Stomach (tissue), 9 donors: Measurements from ENCODE around the gene RSRC1. TPM values are rescaled to one million over a fixed set of nuclear protein-coding genes. Genes with fewer than 3 reads are reported as not detected.

Source experiments
- DNase-seq, 2 donors: peaks; one replicate each; pipeline versions ENCODE4 v3.0.0 to v3.0.0-alpha.2; 2013 to 2019
- H3K27ac ChIP-seq, 5 donors: fragments of 200-600 bp in 4 of 5; sonication (generic) in 4 of 5; one replicate each; pipeline ENCODE4 v1.5.1; 2013 to 2019; ENCODE audit warnings: mild to moderate bottlenecking in 1 of 5, moderate library complexity in 1 of 5
- H3K27me3 ChIP-seq, 3 donors: fragments of 200-600 bp; sonication (generic); one replicate each; pipeline ENCODE4 v1.5.1; 2017 to 2019; ENCODE audit warnings: mixed run types in 1 of 3
- H3K36me3 ChIP-seq, 4 donors: fragments of 200-600 bp; sonication (generic); 1 replicate in 3 of 4; 2 replicates in 1 of 4; pipeline ENCODE4 v1.5.1; 2016 to 2019
- H3K4me1 ChIP-seq, 4 donors: fragments of 200-600 bp; sonication (generic); one replicate each; pipeline ENCODE4 v1.5.1; 2016 to 2019
- H3K4me3 ChIP-seq, 4 donors: fragments of 200-600 bp; sonication (generic) in 3 of 4; one replicate each; pipeline ENCODE4 v1.5.1; 2016 to 2019; ENCODE audit warnings: mild to moderate bottlenecking in 1 of 4
- H3K9me3 ChIP-seq, 4 donors: fragments of 200-600 bp; sonication (generic); one replicate each; pipeline ENCODE4 v1.5.1; 2016 to 2019
- CTCF ChIP-seq, 7 experiments: fragments of 450-650 bp in 4 of 7; fragments of 200-600 bp in 3 of 7; sonication (generic) in 3 of 7; IDR thresholded peaks; one replicate each; pipeline ENCODE4 v1.5.1; 2016 to 2019; ENCODE audit warnings: antibody characterized with exemption in 7 of 7, control low read depth in 2 of 7, mild to moderate bottlenecking in 1 of 7
- EP300 ChIP-seq: sonication (generic); formaldehyde crosslinking; IDR thresholded peaks from one replicate; pipeline ENCODE4 v1.6.1; 2017; ENCODE audit warnings: antibody characterized with exemption
- POLR2A ChIP-seq, 4 donors: fragments of 450-650 bp; IDR thresholded peaks; one replicate each; pipeline ENCODE4 v1.6.1; 2016; ENCODE audit warnings: antibody characterized with exemption in 4 of 4, control low read depth in 2 of 4, mild to moderate bottlenecking in 1 of 4, moderate library complexity in 1 of 4
- POLR2AphosphoS5 ChIP-seq, 3 donors: sonication (generic); formaldehyde crosslinking; IDR thresholded peaks; one replicate each; pipeline ENCODE4 v1.6.1; 2016; ENCODE audit warnings: antibody characterized with exemption in 3 of 3
- WGBS, 5 donors: extraction: QIAGEN DNeasy Blood & Tissue Kit in 3 of 5; methylation state at CpG; one replicate each; pipeline versions ENCODE4 v1.1.5 to v1.1.7; 2013 to 2018; 5-methylcytosine and 5-hydroxymethylcytosine counted together
- intact Hi-C: fragments of 100-400 bp; cut with DNase I; formaldehyde crosslinking; loops from one replicate; pipeline ENCODE4 v1.15.1; 2023; ENCODE audit warnings: low total_unique reads
- polyA plus RNA-seq, 3 donors: library from polyadenylated mRNA; stranded (reverse); fragments of 200-250 nt; gene quantifications; one replicate each; pipeline ENCODE4 v1.2.3, GENCODE V29; 2013
- total RNA-seq, 5 donors: library from RNA; depleted of rRNA; stranded (reverse); fragments of >200 nt; gene quantifications; one replicate each; pipeline versions ENCODE4 v1.1.0 to v1.2.3, GENCODE V29; 2014 to 2016
- donor health status: healthy with polysubstance abuse.
- donor health status: Bipolar disorder and iron deficiency.
- donor health status: healthy.

The RSRC1 gene
- total and polyA plus RNA-seq, 8 donors = 1.7 to 502 (median 12.0) TPM

GRCh38 chr3:158565076-158565475 is 455.2 kb downstream of the RSRC1 start:
- Histone ChIP-seq H3K9me3 (no peaks in the 10 kb centered on the region), H3K36me3 (no peaks in the 10 kb centered on the region), H3K4me1 (peaks cover 0 to under 1% (median 0%) of the 10 kb centered on the region in 4 donors), H3K27ac (no peak overlapping the region), H3K27me3 (no peaks in the 10 kb centered on the region), H3K4me3 (no peak overlapping the region)
- TF ChIP-seq POLR2AphosphoS5 (IDR thresholded peaks at IDR 0.05) (no peak), POLR2A (IDR thresholded peaks at IDR 0.05) (no peak), EP300 (no peak), CTCF (IDR thresholded peaks at IDR 0.05) (no peak)
- 92 to 96% (median 95%) methylated on average over 6 of the region's 6 CpGs for WGBS, 5 donors
- DNase-seq = no peak
- intact Hi-C loops = no loop called here

GRCh38 chr3:158568784-158569183 is 458.9 kb downstream of the RSRC1 start:
- Histone ChIP-seq H3K27ac (no peak overlapping the region), H3K9me3 (no peaks in the 10 kb centered on the region), H3K4me1 (peaks cover 0 to 23% (median 11%) of the 10 kb centered on the region in 4 donors), H3K36me3 (no peaks in the 10 kb centered on the region), H3K27me3 (peaks cover 0 to 7% (median 0%) of the 10 kb centered on the region in 3 donors), H3K4me3 (no peak overlapping the region)
- TF ChIP-seq POLR2A (IDR thresholded peaks at IDR 0.05) (no peak), POLR2AphosphoS5 (IDR thresholded peaks at IDR 0.05) (no peak), EP300 (no peak), CTCF (IDR thresholded peaks at IDR 0.05) (no peak)
- intact Hi-C loops = no loop called here
- WGBS, 5 donors = 76 to 88% (median 85%) methylated on average over 3 of the region's 3 CpGs
- no peak for DNase-seq

GRCh38 chr3:158569794-158570193 is 459.9 kb downstream of the RSRC1 start:
- Histone ChIP-seq H3K27me3 (peaks cover 0 to 7% (median 0%) of the 10 kb centered on the region in 3 donors), H3K9me3 (no peaks in the 10 kb centered on the region), H3K4me3 (no peak overlapping the region), H3K4me1 (peaks cover 0 to 23% (median 11%) of the 10 kb centered on the region in 4 donors), H3K36me3 (no peaks in the 10 kb centered on the region), H3K27ac (no peak overlapping the region)
- intact Hi-C loops = no loop called here
- DNase-seq = peak in 1 of 2 donors; percentile 10
- TF ChIP-seq CTCF (IDR thresholded peaks at IDR 0.05) = no peak
- no peak for TF ChIP-seq POLR2AphosphoS5 (IDR thresholded peaks at IDR 0.05)
- no peak for TF ChIP-seq POLR2A (IDR thresholded peaks at IDR 0.05)
- TF ChIP-seq EP300 = no peak
- 50 to 64% (median 54%) methylated on average over 3 of the region's 3 CpGs for WGBS, 5 donors

- peaks cover 0 to 7% (median 0%) of the 10 kb centered on the region in 3 donors for H3K27me3 ChIP-seq
- intact Hi-C loops = no loop called here
- peak within 1 kb of the TSS; percentile 19 to 82 (median 58) for H3K27ac ChIP-seq
- WGBS, 5 donors = 0 to 8% (median 4%) methylated on average over 33 to 51 of the region's 51 CpGs
- DNase-seq = peak; percentile 92 to 99
- no peaks in the 10 kb centered on the region for H3K9me3 ChIP-seq
- H3K4me3 ChIP-seq = peak within 1 kb of the TSS; percentile 44 to 62 (median 56)
- H3K36me3 ChIP-seq = no peaks in the 10 kb centered on the region
- no peak for TF ChIP-seq EP300
- peak in 2 of 4 donors; percentile 9 to 36 for TF ChIP-seq POLR2A (IDR thresholded peaks at IDR 0.05)
- no peak for TF ChIP-seq CTCF (IDR thresholded peaks at IDR 0.05)
- peak; percentile 91 to 96 (median 91) for TF ChIP-seq POLR2AphosphoS5 (IDR thresholded peaks at IDR 0.05)
- H3K4me1 ChIP-seq = peaks cover 0 to 23% (median 11%) of the 10 kb centered on the region in 4 donors
Observed at GRCh38 chr3:158570999-158571702, 461.3 kb downstream of the RSRC1 start, which contains the start of gene MLF1. TSS of gene MLF1 (plus strand) at chr3:158571194. CDS start at chr3:158571301, 107 bp downstream.
